ENCODE results near the gene SPTBN1. TPM values are rescaled to one million over a fixed set of nuclear protein-coding genes. Genes with fewer than 3 reads are reported as not detected.

The SPTBN1 gene
- total and polyA plus RNA-seq, 2 of the 13 experiments (the other 11 are each of a cell fraction or from before 2014, with no cell fraction given): 123 to 299 TPM

- TF ChIP-seq ZNF235 (CRISPR knock-in tag; IDR thresholded peaks at IDR 0.05; ENCODE audit: borderline replicate concordance) (no peak), NONO (IDR thresholded peaks at IDR 0.05) (no peak), NONO (CRISPR knock-in tag; conservative IDR thresholded peaks at IDR 0.05) (no peak), MXI1 (IDR thresholded peaks at IDR 0.05; ENCODE audit: borderline replicate concordance, low read depth, low read length) (no peak), RFXAP (CRISPR knock-in tag; IDR thresholded peaks at IDR 0.05; ENCODE audit: borderline replicate concordance) (no peak), ZNF891 (CRISPR knock-in tag; IDR thresholded peaks at IDR 0.05) (no peak), HNF4A (CRISPR knock-in tag; IDR thresholded peaks at IDR 0.05) (peak; percentile 52), ZNF451 (CRISPR knock-in tag; IDR thresholded peaks at IDR 0.05) (no peak), AHR (CRISPR knock-in tag; IDR thresholded peaks at IDR 0.05) (no peak), TCF7 (IDR thresholded peaks at IDR 0.05; ENCODE audit: low read depth) (peak; percentile 14; the same call in 1 of the 2 replicates), REL (CRISPR knock-in tag; conservative IDR thresholded peaks at IDR 0.05) (no peak), ZNF574 (CRISPR knock-in tag; IDR thresholded peaks at IDR 0.05) (no peak), CERS6 (CRISPR knock-in tag; IDR thresholded peaks at IDR 0.05) (no peak), ONECUT2 (CRISPR knock-in tag; IDR thresholded peaks at IDR 0.05) (no peak), ZNF20 (CRISPR knock-in tag; IDR thresholded peaks at IDR 0.05) (no peak), MTF2 (CRISPR knock-in tag; IDR thresholded peaks at IDR 0.05; ENCODE audit: borderline replicate concordance) (no peak), JUNB (CRISPR knock-in tag; IDR thresholded peaks at IDR 0.05; ENCODE audit: borderline replicate concordance) (no peak)
- TF ChIP-seq, protein P1, sequence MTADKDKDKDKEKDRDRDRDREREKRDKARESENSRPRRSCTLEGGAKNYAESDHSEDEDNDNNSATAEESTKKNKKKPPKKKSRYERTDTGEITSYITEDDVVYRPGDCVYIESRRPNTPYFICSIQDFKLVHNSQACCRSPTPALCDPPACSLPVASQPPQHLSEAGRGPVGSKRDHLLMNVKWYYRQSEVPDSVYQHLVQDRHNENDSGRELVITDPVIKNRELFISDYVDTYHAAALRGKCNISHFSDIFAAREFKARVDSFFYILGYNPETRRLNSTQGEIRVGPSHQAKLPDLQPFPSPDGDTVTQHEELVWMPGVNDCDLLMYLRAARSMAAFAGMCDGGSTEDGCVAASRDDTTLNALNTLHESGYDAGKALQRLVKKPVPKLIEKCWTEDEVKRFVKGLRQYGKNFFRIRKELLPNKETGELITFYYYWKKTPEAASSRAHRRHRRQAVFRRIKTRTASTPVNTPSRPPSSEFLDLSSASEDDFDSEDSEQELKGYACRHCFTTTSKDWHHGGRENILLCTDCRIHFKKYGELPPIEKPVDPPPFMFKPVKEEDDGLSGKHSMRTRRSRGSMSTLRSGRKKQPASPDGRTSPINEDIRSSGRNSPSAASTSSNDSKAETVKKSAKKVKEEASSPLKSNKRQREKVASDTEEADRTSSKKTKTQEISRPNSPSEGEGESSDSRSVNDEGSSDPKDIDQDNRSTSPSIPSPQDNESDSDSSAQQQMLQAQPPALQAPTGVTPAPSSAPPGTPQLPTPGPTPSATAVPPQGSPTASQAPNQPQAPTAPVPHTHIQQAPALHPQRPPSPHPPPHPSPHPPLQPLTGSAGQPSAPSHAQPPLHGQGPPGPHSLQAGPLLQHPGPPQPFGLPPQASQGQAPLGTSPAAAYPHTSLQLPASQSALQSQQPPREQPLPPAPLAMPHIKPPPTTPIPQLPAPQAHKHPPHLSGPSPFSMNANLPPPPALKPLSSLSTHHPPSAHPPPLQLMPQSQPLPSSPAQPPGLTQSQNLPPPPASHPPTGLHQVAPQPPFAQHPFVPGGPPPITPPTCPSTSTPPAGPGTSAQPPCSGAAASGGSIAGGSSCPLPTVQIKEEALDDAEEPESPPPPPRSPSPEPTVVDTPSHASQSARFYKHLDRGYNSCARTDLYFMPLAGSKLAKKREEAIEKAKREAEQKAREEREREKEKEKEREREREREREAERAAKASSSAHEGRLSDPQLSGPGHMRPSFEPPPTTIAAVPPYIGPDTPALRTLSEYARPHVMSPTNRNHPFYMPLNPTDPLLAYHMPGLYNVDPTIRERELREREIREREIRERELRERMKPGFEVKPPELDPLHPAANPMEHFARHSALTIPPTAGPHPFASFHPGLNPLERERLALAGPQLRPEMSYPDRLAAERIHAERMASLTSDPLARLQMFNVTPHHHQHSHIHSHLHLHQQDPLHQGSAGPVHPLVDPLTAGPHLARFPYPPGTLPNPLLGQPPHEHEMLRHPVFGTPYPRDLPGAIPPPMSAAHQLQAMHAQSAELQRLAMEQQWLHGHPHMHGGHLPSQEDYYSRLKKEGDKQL (CRISPR knock-in tag; IDR thresholded peaks at IDR 0.05; ENCODE audit: low read depth): no peak
- TF ChIP-seq, protein P2, sequence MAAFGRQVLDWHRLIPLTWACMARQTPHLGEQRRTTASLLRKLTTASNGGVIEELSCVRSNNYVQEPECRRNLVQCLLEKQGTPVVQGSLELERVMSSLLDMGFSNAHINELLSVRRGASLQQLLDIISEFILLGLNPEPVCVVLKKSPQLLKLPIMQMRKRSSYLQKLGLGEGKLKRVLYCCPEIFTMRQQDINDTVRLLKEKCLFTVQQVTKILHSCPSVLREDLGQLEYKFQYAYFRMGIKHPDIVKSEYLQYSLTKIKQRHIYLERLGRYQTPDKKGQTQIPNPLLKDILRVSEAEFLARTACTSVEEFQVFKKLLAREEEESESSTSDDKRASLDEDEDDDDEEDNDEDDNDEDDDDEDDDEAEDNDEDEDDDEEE (CRISPR knock-in tag; IDR thresholded peaks at IDR 0.05): no peak
- TF ChIP-seq, protein P3, sequence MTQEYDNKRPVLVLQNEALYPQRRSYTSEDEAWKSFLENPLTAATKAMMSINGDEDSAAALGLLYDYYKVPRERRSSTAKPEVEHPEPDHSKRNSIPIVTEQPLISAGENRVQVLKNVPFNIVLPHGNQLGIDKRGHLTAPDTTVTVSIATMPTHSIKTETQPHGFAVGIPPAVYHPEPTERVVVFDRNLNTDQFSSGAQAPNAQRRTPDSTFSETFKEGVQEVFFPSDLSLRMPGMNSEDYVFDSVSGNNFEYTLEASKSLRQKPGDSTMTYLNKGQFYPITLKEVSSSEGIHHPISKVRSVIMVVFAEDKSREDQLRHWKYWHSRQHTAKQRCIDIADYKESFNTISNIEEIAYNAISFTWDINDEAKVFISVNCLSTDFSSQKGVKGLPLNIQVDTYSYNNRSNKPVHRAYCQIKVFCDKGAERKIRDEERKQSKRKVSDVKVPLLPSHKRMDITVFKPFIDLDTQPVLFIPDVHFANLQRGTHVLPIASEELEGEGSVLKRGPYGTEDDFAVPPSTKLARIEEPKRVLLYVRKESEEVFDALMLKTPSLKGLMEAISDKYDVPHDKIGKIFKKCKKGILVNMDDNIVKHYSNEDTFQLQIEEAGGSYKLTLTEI (CRISPR knock-in tag; conservative IDR thresholded peaks at IDR 0.05): no peak
Observed at GRCh38 chr2:54577035-54577434, 120.9 kb downstream of the SPTBN1 start (continued).
